Activated naive CD8-positive, alpha-beta T cell treated with anti-CD3 and anti-CD28 coated beads, Interleukin-2, amount 50 U/mL, for 24 hours (primary cell): ENCODE measurements around the gene SMARCAL1.

ENCODE experiments used
- ATAC-seq: fragments of 150-1000 bp; cut with Tn5 transposase; one replicate; pipeline ENCODE4 v1.10.0; 2021
- DNase-seq: peaks from one replicate; pipeline ENCODE4 v3.0.0; 2021
- H3K27ac Mint-ChIP-seq: one replicate; pipeline ENCODE4 v1.8.0; 2021; ENCODE audit warnings: mild to moderate bottlenecking, mixed read lengths
- H3K27me3 Mint-ChIP-seq: one replicate; pipeline ENCODE4 v1.8.0; 2021; ENCODE audit warnings: mixed read lengths
- H3K36me3 Mint-ChIP-seq: one replicate; pipeline ENCODE4 v1.8.0; 2021; ENCODE audit warnings: low read depth, mixed read lengths
- H3K4me1 Mint-ChIP-seq: one replicate; pipeline ENCODE4 v1.8.0; 2021; ENCODE audit warnings: mixed read lengths
- H3K4me3 Mint-ChIP-seq: one replicate; pipeline ENCODE4 v1.8.0; 2021; ENCODE audit warnings: mild to moderate bottlenecking, moderate library complexity, mixed read lengths
- H3K9me3 Mint-ChIP-seq: one replicate; pipeline ENCODE4 v1.8.0; 2021; ENCODE audit warnings: mixed read lengths

Gene SMARCAL1

DNA sequence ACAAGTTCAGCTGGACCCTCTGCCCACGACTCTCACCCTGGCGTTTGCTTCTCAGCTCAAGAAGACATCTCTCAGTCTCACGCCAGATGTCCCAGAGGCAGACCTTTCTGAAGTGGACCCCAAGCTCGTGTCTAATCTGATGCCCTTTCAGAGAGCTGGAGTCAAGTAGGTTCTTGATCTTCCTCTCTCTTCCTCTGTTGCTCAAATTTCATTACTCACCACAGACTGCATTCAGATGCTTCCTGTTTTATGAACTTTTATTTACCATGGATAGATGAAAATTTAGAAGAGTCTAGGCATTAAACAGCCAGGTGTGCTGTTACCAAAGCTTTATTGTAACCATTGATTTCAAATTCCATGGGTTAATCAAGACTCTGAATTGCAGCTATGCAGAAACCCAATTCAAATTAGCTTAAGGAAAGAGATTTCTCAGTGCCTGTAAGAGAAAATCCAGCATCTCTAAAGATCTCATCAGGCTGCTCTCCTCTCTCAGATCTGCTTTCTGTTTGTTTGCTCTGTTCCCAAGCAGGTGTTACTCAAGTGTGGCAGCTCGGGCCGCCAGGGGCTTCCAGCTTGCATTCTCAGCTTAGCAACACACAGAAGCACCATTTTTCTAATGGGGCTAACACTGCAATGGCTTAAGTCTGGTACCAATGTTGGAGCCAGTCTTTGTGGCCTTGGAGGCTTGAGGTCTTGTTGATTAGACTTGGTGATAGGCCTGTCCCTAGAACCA, 16.5 kb downstream of the SMARCAL1 start:
- Mint-ChIP-seq H3K27ac (no peak overlapping the region), H3K4me3 (no peak overlapping the region), H3K27me3 (no peaks in the 10 kb centered on the region), H3K4me1 (no peaks in the 10 kb centered on the region), H3K36me3 (peaks cover 56% of the 10 kb centered on the region), H3K9me3 (no peaks in the 10 kb centered on the region)
- DNase-seq (no peak), ATAC-seq (no peak)

DNA sequence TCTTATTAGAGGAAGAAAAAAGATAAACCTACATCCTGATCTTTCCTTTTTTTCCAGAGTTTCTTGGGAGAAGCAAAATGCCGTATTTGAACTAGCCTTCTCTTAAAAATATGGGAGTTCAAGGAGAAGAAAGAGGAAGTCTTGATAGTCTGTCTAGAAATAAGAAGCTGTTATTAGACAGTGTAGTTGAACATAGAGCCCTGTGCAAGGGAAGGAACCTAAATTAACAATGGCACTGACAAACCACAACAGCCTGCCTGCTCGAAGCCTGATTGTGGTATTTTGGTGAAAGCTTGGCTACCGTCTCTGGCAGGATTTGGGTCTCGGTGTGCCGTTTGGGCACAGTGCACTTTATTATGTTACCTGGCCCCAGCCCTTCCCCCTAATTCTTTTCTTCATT, 17.1 kb downstream of the SMARCAL1 start:
- H3K4me1 Mint-ChIP-seq, result no peaks in the 10 kb centered on the region
- ATAC-seq, result no peak
- no peaks in the 10 kb centered on the region for H3K9me3 Mint-ChIP-seq
- H3K27ac Mint-ChIP-seq, result no peak overlapping the region
- DNase-seq, result no peak
- H3K27me3 Mint-ChIP-seq, result no peaks in the 10 kb centered on the region
- H3K4me3 Mint-ChIP-seq, result no peak overlapping the region
- H3K36me3 Mint-ChIP-seq, result peaks cover 56% of the 10 kb centered on the region

DNA sequence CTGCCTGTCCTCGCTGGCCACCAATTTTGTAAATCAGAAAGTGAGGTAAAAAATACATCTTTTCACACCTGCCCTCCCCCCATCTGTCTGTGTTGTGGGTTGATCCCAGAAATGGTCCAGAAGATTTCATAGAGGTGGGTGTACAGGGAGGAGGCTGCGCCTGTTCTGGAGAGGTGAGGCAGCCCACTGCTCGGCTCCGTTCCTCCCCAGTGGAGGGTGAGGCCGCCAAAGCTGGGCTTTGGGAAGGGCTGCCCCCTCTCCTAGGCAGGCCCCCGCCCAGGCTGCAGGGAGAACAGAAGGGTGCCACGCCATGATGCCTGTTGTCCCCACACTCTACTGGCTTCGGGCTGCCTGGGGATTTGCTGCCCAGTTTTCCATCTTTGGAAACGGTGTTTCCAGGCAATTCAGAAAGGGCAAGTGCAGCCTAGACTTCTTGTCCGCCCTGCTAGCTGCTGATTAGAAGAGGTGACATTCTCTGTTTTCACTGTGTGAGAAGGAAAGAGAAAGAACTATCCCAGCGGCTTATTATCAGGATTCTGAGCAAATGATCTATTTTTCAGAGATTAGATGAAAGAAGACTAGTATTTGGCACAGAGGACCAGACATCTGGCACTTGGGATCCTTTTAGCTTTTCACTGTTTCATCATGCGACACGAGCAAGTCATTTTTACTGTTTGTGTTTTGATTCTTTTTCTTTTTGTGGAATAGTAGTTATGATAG, 18.7 kb downstream of the SMARCAL1 start:
- no peak overlapping the region for H3K27ac Mint-ChIP-seq
- H3K36me3 Mint-ChIP-seq, result peaks cover 48% of the 10 kb centered on the region
- H3K4me3 Mint-ChIP-seq, result no peak overlapping the region

DNA sequence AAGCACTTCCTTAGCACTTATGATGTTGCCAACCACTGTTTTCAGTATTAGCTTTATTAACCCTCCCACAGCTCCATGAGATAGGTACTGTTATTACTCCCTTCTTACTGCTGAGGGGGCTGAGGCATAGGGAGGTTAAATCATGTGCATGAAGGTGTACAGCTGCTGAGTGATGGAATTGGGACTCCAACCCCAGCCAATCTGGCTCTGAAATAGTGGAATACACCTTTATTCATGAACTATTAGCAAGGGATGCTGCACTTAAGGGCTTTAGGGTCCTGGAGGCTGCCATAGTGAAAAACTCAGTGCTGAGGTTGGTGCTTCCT, 19.2 kb downstream of the SMARCAL1 start:
- no peak overlapping the region for H3K4me3 Mint-ChIP-seq
- H3K36me3 Mint-ChIP-seq, result peaks cover 47% of the 10 kb centered on the region
- H3K27me3 Mint-ChIP-seq, result no peaks in the 10 kb centered on the region
- H3K4me1 Mint-ChIP-seq, result no peaks in the 10 kb centered on the region
- DNase-seq, result no peak
- ATAC-seq, result no peak
- no peak overlapping the region for H3K27ac Mint-ChIP-seq
- no peaks in the 10 kb centered on the region for H3K9me3 Mint-ChIP-seq

More for the DNA sequence above, 18.7 kb downstream of the SMARCAL1 start:
- Mint-ChIP-seq H3K27me3 (no peaks in the 10 kb centered on the region), H3K9me3 (no peaks in the 10 kb centered on the region), H3K4me1 (no peaks in the 10 kb centered on the region)
- ATAC-seq (no peak), DNase-seq (no peak)

- Mint-ChIP-seq H3K9me3 (no peaks in the 10 kb centered on the region), H3K27ac (no peak overlapping the region), H3K4me1 (no peaks in the 10 kb centered on the region), H3K27me3 (no peaks in the 10 kb centered on the region), H3K4me3 (no peak overlapping the region), H3K36me3 (peaks cover 43% of the 10 kb centered on the region)
- ATAC-seq (no peak), DNase-seq (no peak)
These were observed 24.1 kb downstream of the SMARCAL1 start for GRCh38 chr2:216436383-216436782.

DNA sequence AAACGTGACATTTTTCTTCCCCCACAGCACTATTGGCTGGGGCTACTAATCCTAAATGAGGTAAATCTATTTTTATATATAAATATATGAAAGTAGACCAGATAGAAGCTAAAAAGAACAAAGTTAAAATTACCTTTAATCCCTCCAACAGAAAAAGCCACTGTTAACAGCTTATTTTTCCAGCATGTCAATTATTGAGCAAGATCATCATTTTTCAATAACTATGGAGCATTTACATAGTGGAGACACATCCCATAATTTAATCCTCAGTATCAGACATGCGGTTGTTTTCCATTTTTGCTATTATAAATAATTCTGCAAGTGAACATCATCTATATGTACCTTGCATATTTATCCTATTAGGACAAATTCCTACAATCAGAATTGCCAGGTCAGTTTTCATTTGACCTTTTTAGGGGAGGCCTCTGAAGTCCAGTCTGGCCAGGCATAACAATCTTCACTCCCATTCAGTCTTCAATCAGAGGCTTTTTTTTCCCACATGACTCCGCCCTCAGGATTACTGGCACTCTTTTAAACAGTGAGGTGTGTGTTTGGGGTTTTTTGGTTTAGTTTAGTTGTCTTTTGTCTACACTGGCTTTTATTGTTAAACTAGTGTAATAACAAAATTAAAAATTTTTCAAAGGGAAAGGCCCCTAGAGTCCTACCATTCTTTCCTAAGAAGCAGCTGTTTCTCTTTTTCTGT, 29.2 kb downstream of the SMARCAL1 start:
- ATAC-seq (no peak), DNase-seq (no peak)
- Mint-ChIP-seq H3K36me3 (peaks cover 39% of the 10 kb centered on the region), H3K27ac (no peak overlapping the region), H3K4me1 (no peaks in the 10 kb centered on the region), H3K27me3 (no peaks in the 10 kb centered on the region), H3K4me3 (no peak overlapping the region), H3K9me3 (no peaks in the 10 kb centered on the region)

GRCh38 chr2:216445501-216445900, 33.2 kb downstream of the SMARCAL1 start:
- no peaks in the 10 kb centered on the region for H3K4me1 Mint-ChIP-seq
- ATAC-seq (no peak), DNase-seq (no peak)
- H3K27me3 Mint-ChIP-seq, result no peaks in the 10 kb centered on the region
- no peak overlapping the region for H3K4me3 Mint-ChIP-seq
- H3K27ac Mint-ChIP-seq, result no peak overlapping the region
- no peaks in the 10 kb centered on the region for H3K9me3 Mint-ChIP-seq
- peaks cover 58% of the 10 kb centered on the region for H3K36me3 Mint-ChIP-seq

GRCh38 chr2:216446343-216446742, 34.1 kb downstream of the SMARCAL1 start:
- Mint-ChIP-seq H3K4me3 (no peak overlapping the region), H3K27me3 (no peaks in the 10 kb centered on the region), H3K9me3 (no peaks in the 10 kb centered on the region), H3K36me3 (peaks cover 58% of the 10 kb centered on the region), H3K27ac (no peak overlapping the region), H3K4me1 (no peaks in the 10 kb centered on the region)
- ATAC-seq (no peak), DNase-seq (no peak)

DNA sequence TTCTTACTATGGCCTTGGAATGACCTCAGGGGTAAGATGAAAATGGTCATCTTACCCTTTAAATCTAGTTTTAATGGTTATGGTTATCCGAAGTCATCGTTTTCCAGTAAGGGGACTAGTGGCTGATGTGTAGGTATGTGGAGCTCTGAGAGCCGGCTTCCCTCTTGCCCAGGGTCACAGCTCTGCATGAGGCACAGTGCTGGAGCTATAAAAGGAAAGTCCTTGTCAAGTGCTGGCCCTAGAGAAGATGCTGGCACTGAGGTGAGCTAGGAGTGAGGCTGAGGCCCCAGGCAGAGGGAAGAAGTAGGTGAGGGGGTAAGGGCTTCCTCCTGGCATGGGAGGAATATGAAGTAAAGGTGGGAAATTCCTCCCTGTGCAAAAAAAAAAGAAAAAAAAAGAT, 35.0 kb downstream of the SMARCAL1 start:
- Mint-ChIP-seq H3K27ac (no peak overlapping the region), H3K9me3 (no peaks in the 10 kb centered on the region), H3K36me3 (peaks cover 59% of the 10 kb centered on the region), H3K4me1 (no peaks in the 10 kb centered on the region), H3K27me3 (no peaks in the 10 kb centered on the region), H3K4me3 (no peak overlapping the region)
- no peak for ATAC-seq
- no peak for DNase-seq

DNA sequence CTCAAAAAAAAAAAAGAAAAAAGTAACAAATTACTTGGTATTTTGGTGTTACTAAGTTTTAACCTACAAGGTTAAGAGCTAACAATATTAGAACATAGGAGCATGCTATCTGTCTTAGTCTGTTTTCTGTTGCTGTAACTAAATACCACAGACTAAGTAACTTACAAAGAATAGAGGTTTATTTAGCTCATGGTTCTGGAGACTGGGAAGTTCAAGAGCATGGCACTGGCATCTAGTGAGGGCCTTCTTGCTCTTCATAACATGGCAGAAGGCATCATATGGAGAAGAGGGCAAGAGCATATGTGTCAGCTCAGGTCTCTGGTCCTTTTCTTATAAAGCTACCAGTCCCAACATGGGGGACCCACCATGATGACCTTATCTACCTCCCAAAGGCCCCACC, 36.5 kb downstream of the SMARCAL1 start:
- no peak for DNase-seq
- Mint-ChIP-seq H3K4me1 (no peaks in the 10 kb centered on the region), H3K4me3 (no peak overlapping the region), H3K27ac (no peak overlapping the region), H3K36me3 (peaks cover 67% of the 10 kb centered on the region), H3K27me3 (no peaks in the 10 kb centered on the region), H3K9me3 (no peaks in the 10 kb centered on the region)
- no peak for ATAC-seq

DNA sequence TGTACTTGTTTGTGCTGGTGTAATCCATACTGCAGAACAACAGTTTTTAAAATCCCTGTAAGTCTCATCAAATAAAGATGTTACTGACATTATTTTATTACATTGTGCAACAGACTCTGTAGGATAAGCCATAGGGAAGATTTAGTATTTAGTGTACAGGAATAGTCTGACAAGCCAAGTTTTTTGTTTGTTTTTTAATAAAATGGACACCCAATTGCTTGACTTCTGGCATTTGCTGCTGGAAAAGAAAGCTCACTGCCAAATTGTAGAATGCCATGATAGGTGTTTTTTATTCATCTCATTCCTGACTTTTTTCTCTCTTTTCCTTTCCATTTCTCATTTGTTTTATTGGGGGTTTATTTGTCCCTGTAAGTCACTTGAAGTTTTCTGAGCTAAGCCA, 38.1 kb downstream of the SMARCAL1 start:
- no peaks in the 10 kb centered on the region for H3K4me1 Mint-ChIP-seq
- peaks cover 66% of the 10 kb centered on the region for H3K36me3 Mint-ChIP-seq

DNA sequence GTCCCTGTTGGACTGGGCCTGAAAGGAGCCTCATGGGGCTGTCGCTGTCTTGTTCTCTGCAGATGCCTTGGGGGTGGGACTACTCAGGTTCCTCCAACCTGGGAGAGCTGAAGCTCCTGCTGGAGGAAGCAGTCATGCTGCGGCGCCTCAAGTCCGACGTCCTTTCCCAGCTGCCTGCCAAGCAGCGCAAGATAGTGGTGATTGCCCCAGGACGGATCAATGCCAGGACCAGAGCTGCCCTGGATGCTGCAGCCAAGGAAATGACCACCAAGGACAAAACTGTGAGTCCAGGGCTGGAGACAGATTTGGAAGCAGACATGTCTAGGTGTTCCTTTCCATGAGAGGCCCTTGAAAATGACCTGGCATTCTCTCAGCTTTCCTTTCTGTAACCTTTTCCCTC, 38.5 kb downstream of the SMARCAL1 start:
- H3K4me1 Mint-ChIP-seq, result no peaks in the 10 kb centered on the region
- H3K27ac Mint-ChIP-seq, result no peak overlapping the region
- no peaks in the 10 kb centered on the region for H3K9me3 Mint-ChIP-seq
- H3K36me3 Mint-ChIP-seq, result peaks cover 67% of the 10 kb centered on the region
- no peaks in the 10 kb centered on the region for H3K27me3 Mint-ChIP-seq
- ATAC-seq, result no peak
- no peak for DNase-seq
- no peak overlapping the region for H3K4me3 Mint-ChIP-seq

More for the DNA sequence above, 38.1 kb downstream of the SMARCAL1 start:
- DNase-seq (no peak), ATAC-seq (no peak)
- no peaks in the 10 kb centered on the region for H3K9me3 Mint-ChIP-seq
- no peak overlapping the region for H3K27ac Mint-ChIP-seq
- no peak overlapping the region for H3K4me3 Mint-ChIP-seq
- H3K27me3 Mint-ChIP-seq, result no peaks in the 10 kb centered on the region

DNA sequence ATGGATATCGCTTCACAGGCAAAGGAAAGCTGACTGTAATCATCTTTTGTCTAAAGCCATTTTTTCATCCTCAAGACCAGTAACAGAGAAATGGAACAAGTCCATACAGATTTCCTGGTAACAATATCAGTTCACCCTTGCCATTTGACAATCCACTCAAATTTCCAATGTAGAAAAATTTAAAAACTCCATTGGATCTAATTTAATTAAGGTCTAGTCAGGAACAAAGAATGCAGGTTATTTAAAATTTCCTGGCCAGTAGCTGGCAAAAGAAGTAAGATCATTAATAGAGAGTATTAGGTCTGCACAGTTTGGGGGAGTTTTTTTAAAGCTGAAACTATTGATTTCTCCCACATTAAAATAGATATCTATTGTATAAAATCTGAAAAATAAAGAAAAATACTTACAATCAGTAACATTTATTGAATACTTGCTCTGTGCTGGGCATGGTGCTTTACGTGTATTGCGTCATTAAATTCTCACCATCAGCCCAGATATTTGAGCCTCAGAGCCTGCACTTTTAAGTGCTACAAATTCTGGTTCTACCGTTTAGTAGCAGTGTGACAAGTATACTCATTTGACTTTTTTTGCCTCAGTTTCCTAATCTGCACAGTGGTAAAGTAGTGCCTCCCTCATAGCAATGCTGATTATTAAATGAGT, 41.8 kb downstream of the SMARCAL1 start:
- ATAC-seq, result no peak

DNA sequence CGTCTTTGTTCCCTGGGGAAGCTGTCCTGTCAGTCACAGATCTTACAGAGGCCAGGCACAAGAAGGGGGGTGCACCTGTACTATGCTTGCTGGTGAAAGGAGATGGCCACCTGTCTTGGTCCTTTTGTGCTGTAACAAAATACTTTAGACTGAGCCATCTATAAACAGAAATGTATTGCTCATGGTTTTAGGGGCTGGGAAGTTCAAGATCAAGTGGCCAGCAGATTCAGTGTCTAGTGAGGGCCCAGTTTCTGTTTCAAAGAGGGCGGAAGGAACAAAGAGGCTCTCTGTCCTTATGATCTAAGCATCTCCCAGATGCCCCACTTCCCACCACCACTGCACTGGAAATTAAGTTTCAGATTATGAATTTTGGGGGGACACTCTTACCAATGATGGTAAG, 50.9 kb downstream of the SMARCAL1 start:
- DNase-seq (no peak), ATAC-seq (no peak)
- peaks cover 9% of the 10 kb centered on the region for H3K36me3 Mint-ChIP-seq
- H3K4me3 Mint-ChIP-seq, result no peak overlapping the region
- no peak overlapping the region for H3K27ac Mint-ChIP-seq
- no peaks in the 10 kb centered on the region for H3K9me3 Mint-ChIP-seq
- no peaks in the 10 kb centered on the region for H3K4me1 Mint-ChIP-seq
- no peaks in the 10 kb centered on the region for H3K27me3 Mint-ChIP-seq

More for the DNA sequence above, 41.8 kb downstream of the SMARCAL1 start:
- no peak overlapping the region for H3K4me3 Mint-ChIP-seq
- no peaks in the 10 kb centered on the region for H3K27me3 Mint-ChIP-seq
- no peaks in the 10 kb centered on the region for H3K9me3 Mint-ChIP-seq
- H3K4me1 Mint-ChIP-seq, result no peaks in the 10 kb centered on the region
- no peak overlapping the region for H3K27ac Mint-ChIP-seq
- peaks cover 43% of the 10 kb centered on the region for H3K36me3 Mint-ChIP-seq
- no peak for DNase-seq
